Trophoblast cell (in vitro differentiated cells and primary cell): ENCODE results near the gene MGMT.
A peak's percentile ranks its signal among the peaks of the same experiment; 100 is the strongest.

Experiments used
- DNase-seq, 2 donors: peaks; one replicate each; pipeline ENCODE4 v3.0.0-alpha.2; 2016
- H2AFZ ChIP-seq: 2 replicates; pipeline ENCODE4 v1.6.1; 2013; ENCODE audit warnings: low read length, moderate library complexity, mild to moderate bottlenecking; ENCODE audit not compliant: insufficient read depth, poor library complexity
- H2AK5ac ChIP-seq: 2 replicates; pipeline ENCODE4 v1.6.1; 2013; ENCODE audit warnings: mild to moderate bottlenecking, low read length
- H2BK120ac ChIP-seq: 2 replicates; pipeline ENCODE4 v1.6.1; 2013; ENCODE audit warnings: low read length, mild to moderate bottlenecking, moderate library complexity; ENCODE audit not compliant: insufficient read depth, poor library complexity
- H2BK12ac ChIP-seq: 2 replicates; pipeline ENCODE4 v1.6.1; 2013; ENCODE audit warnings: mild to moderate bottlenecking, low read length, moderate library complexity
- H2BK5ac ChIP-seq: 2 replicates; pipeline ENCODE4 v1.6.1; 2013; ENCODE audit warnings: low read length, low read depth, moderate library complexity, mild to moderate bottlenecking; ENCODE audit not compliant: poor library complexity
- H3K14ac ChIP-seq: 2 replicates; pipeline ENCODE4 v1.6.1; 2013; ENCODE audit warnings: mild to moderate bottlenecking, low read length
- H3K18ac ChIP-seq: 2 replicates; pipeline ENCODE4 v1.6.1; 2013; ENCODE audit warnings: mild to moderate bottlenecking, low read length
- H3K23ac ChIP-seq: 2 replicates; pipeline ENCODE4 v1.6.1; 2013; ENCODE audit warnings: low read length
- H3K27ac ChIP-seq: 2 replicates; pipeline ENCODE4 v1.5.1; 2013; ENCODE audit warnings: low read depth, mild to moderate bottlenecking, inconsistent platforms, low read length, moderate library complexity
- H3K27me3 ChIP-seq: 2 replicates; pipeline ENCODE4 v1.6.1; 2013; ENCODE audit warnings: inconsistent platforms, mild to moderate bottlenecking, low read length, moderate library complexity; ENCODE audit not compliant: insufficient read depth
- H3K36me3 ChIP-seq, 2 experiments: 1 replicate in 1 of 2; 2 replicates in 1 of 2; pipeline ENCODE4 v1.6.1; 2013; ENCODE audit warnings: low read length in 2 of 2, mild to moderate bottlenecking in 2 of 2, moderate library complexity in 1 of 2; ENCODE audit not compliant: insufficient read depth in 2 of 2, control insufficient read depth in 1 of 2
- H3K4ac ChIP-seq: 2 replicates; pipeline ENCODE4 v1.6.1; 2013; ENCODE audit warnings: low read depth, mild to moderate bottlenecking, low read length, moderate library complexity
- H3K4me1 ChIP-seq, 2 experiments: 1 replicate in 1 of 2; 2 replicates in 1 of 2; pipeline ENCODE4 v1.6.1; 2013; ENCODE audit warnings: low read length in 2 of 2, mild to moderate bottlenecking in 2 of 2, moderate library complexity in 1 of 2; ENCODE audit not compliant: insufficient read depth in 2 of 2, control insufficient read depth in 1 of 2
- H3K4me2 ChIP-seq: 2 replicates; pipeline ENCODE4 v1.6.1; 2013; ENCODE audit warnings: inconsistent platforms, mild to moderate bottlenecking, low read length, moderate library complexity
- H3K4me3 ChIP-seq: 2 replicates; pipeline ENCODE4 v1.5.1; 2013; ENCODE audit warnings: mild to moderate bottlenecking, low read depth, low read length, inconsistent platforms
- H3K79me1 ChIP-seq: one replicate; pipeline ENCODE4 v1.6.1; 2013; ENCODE audit warnings: low read length
- H3K79me2 ChIP-seq: 2 replicates; pipeline ENCODE4 v1.6.1; 2013; ENCODE audit warnings: low read length, mild to moderate bottlenecking; ENCODE audit not compliant: control insufficient read depth, insufficient read depth, poor library complexity
- H3K9ac ChIP-seq: 2 replicates; pipeline ENCODE4 v1.6.1; 2013; ENCODE audit warnings: mild to moderate bottlenecking, low read length
- H3K9me3 ChIP-seq: 2 replicates; pipeline ENCODE4 v1.6.1; 2013; ENCODE audit warnings: low read depth, mild to moderate bottlenecking, control low read depth, inconsistent platforms, low read length; ENCODE audit not compliant: insufficient read depth
- H4K12ac ChIP-seq: 2 replicates; pipeline ENCODE4 v1.6.1; 2013; ENCODE audit warnings: low read depth, mild to moderate bottlenecking, low read length, moderate library complexity
- H4K8ac ChIP-seq: 2 replicates; pipeline ENCODE4 v1.6.1; 2013; ENCODE audit warnings: low read depth, mild to moderate bottlenecking, low read length, moderate library complexity
- H4K91ac ChIP-seq: one replicate; pipeline ENCODE4 v1.6.1; 2013; ENCODE audit warnings: low read depth, mild to moderate bottlenecking, low read length, moderate library complexity
- WGBS: extraction: QIAGEN DNeasy Blood & Tissue Kit; methylation state at CpG from one replicate; pipeline ENCODE4 v1.1.7; 2013; ENCODE audit warnings: missing lambda C conversion rate; ENCODE audit not compliant: insufficient read length, insufficient coverage; ENCODE audit errors: extremely low coverage; 5-methylcytosine and 5-hydroxymethylcytosine counted together

The MGMT gene

DNA sequence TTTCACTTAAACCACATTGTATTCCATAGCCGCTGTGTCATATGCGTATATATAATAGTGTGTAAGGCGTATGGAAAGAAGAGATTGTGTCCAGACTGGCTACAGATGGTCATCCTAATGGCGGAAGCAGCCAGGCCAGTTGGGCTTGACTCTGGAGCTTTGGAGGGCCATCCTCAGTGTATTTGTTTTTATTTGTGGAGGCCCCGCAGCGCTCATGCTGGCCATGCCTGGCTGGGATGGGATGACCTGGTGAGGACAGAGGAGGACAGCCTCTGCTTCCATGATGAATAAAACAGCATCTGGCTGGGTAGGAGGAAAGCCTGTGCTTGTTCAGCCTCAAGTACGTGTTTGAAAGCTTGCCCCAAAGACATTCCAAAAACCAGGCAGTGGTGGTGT, 276.7 kb downstream of the MGMT start:
- no peak for DNase-seq
- Histone ChIP-seq H4K91ac (no peak overlapping the region), H3K18ac (no peak overlapping the region), H2BK12ac (no peak overlapping the region), H3K79me2 (no peaks in the 10 kb centered on the region), H3K4me1 (no peaks in the 10 kb centered on the region), H2BK5ac (no peak overlapping the region), H3K9me3 (peaks cover 8% of the 10 kb centered on the region), H3K27me3 (no peaks in the 10 kb centered on the region), H4K8ac (no peak overlapping the region), H3K14ac (no peak overlapping the region), H3K36me3 (no peaks in the 10 kb centered on the region), H4K12ac (no peak overlapping the region), H3K9ac (no peak overlapping the region), H3K23ac (no peak overlapping the region), H3K27ac (no peak overlapping the region), H3K4ac (no peak overlapping the region), H3K79me1 (no peaks in the 10 kb centered on the region), H3K4me2 (no peak overlapping the region), H2BK120ac (no peak overlapping the region), H3K4me3 (no peak overlapping the region), H2AFZ (no peak overlapping the region), H2AK5ac (no peak overlapping the region)
- WGBS = no CpG with 5 or more reads among the region's 7 CpGs

DNA sequence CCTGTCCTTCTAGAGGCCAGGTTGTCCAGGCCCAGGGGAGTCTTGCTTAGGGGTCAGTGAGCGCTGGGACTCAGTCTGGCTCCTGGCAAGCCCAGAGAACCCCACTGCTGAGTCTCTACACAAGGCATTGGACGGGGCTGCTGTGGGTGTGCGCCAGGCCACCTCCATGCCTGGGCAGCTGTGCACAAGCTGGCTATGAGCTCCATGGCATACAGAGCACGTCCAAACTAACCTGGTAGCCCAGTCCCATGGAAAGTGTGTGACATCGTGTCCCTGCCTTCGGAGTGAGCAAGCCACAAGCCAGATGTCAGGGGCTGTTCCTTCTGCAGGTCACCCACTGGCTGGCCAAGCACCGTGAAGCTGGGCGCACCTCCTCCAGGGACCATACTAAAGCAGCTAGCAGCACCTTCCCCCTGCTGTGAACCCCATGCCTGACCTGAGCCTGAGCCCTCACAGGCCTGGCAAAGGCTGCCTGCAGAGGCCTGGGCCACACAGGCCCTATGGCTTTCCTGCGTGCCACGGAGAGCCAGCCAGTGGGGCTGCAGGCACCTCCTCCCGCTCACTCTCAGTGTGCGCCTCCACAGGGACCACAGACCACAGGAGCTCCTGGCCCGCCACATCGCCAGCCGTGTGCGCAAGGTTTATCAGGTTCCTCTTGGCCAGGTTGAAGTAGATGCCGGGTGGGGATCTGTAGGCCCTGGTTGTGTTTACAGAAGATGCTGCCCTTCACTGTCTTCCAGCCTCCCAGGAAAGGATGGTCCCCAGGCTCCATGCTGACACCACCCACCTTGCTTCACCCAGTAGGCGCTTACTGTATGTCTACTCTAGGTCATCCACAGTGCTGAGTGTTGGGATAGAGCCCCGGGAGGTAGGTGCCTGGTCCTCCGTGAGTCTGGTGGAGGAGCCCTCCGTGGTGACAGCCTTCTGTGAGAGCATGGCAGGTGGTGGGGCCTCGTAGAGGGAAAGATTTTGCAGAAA, 277.4 kb downstream of the MGMT start:
- Histone ChIP-seq H4K12ac (no peak overlapping the region), H2AFZ (no peak overlapping the region), H3K14ac (no peak overlapping the region), H3K36me3 (no peaks in the 10 kb centered on the region), H3K4me2 (no peak overlapping the region), H3K27ac (no peak overlapping the region), H3K79me2 (no peaks in the 10 kb centered on the region), H3K4me3 (peak overlapping the region; percentile 45), H3K79me1 (no peaks in the 10 kb centered on the region), H3K9me3 (peaks cover 7% of the 10 kb centered on the region), H2BK5ac (no peak overlapping the region), H3K27me3 (no peaks in the 10 kb centered on the region), H3K9ac (no peak overlapping the region), H3K4ac (no peak overlapping the region), H2BK12ac (no peak overlapping the region), H2BK120ac (no peak overlapping the region), H3K18ac (no peak overlapping the region), H3K4me1 (no peaks in the 10 kb centered on the region), H4K91ac (no peak overlapping the region), H2AK5ac (no peak overlapping the region), H4K8ac (no peak overlapping the region), H3K23ac (no peak overlapping the region)
- DNase-seq = no peak
- no CpG with 5 or more reads among the region's 22 CpGs for WGBS

DNA sequence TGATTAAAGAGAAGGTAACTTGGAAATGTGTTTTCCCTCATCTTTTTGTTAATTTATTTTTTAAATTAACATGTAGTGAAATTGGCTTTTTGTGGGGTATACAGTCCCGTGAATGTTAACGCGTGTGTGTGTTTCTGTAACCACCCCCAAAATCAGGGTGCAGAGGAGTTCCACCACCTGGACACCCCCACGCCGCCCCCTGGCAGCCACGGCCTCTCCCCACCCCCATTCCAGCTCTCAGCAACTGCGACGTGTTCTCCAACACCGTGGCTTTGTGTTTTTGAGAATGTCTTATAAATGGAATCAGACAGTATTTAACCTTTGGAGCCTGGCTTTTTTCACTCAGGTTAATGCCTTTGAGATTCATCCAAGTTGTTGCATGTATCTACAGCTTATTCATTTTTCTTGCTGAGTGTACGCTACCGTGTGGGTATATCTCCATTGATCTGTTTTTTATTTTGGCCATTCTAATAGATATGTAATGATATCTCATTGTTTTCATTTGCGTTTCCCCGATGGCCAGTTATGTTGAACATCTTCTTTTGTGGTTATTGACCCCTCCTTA, 278.2 kb downstream of the MGMT start:
- DNase-seq = no peak
- Histone ChIP-seq H4K91ac (no peak overlapping the region), H3K23ac (no peak overlapping the region), H2BK12ac (no peak overlapping the region), H4K12ac (no peak overlapping the region), H3K18ac (no peak overlapping the region), H3K4me1 (no peaks in the 10 kb centered on the region), H2AFZ (no peak overlapping the region), H3K9ac (no peak overlapping the region), H3K36me3 (no peaks in the 10 kb centered on the region), H3K4me3 (no peak overlapping the region), H3K4me2 (no peak overlapping the region), H3K14ac (no peak overlapping the region), H2BK5ac (no peak overlapping the region), H2AK5ac (no peak overlapping the region), H4K8ac (no peak overlapping the region), H3K79me2 (no peaks in the 10 kb centered on the region), H3K27ac (no peak overlapping the region), H3K27me3 (no peaks in the 10 kb centered on the region), H3K4ac (no peak overlapping the region), H2BK120ac (no peak overlapping the region), H3K79me1 (no peaks in the 10 kb centered on the region), H3K9me3 (peaks cover 7% of the 10 kb centered on the region)
- WGBS = no CpG with 5 or more reads among the region's 13 CpGs

DNA sequence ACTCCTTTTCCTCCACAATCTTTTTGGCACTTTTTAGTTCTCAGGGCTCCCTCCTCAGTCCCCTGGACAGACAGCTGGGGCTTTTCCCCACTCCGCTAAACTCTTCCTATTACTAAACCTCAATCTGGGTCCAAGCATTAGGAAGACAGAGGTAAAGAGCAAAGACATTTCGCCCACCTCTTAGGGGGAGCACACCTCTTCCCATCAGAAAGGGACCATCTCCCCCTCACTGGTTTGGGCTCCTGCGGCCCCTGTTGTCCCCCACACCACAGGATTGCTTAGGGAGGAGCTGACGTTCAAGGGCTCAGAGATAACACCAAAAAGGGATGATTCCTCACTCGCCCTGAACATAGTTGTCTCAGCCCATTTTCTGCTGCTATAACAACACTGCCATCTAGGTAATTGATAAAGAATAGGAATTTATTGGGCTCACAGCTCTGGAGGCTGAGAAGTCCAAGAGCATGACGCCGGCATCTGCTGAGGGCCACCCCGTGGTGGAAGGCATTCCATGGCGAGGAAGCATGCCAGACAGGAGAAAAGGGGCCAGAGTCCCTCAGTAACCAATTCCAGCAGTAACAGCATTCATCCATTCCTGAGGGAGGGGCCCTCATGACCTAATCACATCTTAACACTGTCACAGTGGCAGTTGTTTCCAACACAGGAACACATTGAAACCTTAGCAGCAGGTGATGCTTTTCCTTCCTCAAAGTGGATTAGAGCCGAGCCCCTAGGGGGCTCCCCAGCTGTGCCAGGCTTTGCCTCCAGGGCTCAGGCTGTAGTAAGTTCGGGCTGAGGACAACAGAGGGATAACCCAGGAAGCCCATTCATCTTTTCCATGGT, 287.4 kb downstream of the MGMT start:
- no peak overlapping the region for H3K4ac ChIP-seq
- H3K4me3 ChIP-seq = no peak overlapping the region
- H3K9ac ChIP-seq = no peak overlapping the region
- H2AK5ac ChIP-seq = no peak overlapping the region
- no peak overlapping the region for H2BK5ac ChIP-seq
- H3K14ac ChIP-seq = no peak overlapping the region
- WGBS = no CpG with 5 or more reads among the region's 11 CpGs
- no peak overlapping the region for H4K91ac ChIP-seq
- no peak overlapping the region for H3K27ac ChIP-seq
- no peaks in the 10 kb centered on the region for H3K36me3 ChIP-seq
- DNase-seq = no peak
- peaks cover 8% of the 10 kb centered on the region for H3K9me3 ChIP-seq
- no peaks in the 10 kb centered on the region for H3K4me1 ChIP-seq
- H4K12ac ChIP-seq = no peak overlapping the region
- H3K79me1 ChIP-seq = no peaks in the 10 kb centered on the region
- H3K4me2 ChIP-seq = no peak overlapping the region
- H3K27me3 ChIP-seq = no peaks in the 10 kb centered on the region
- H2AFZ ChIP-seq = no peak overlapping the region
- no peak overlapping the region for H2BK12ac ChIP-seq
- no peak overlapping the region for H2BK120ac ChIP-seq
- H3K23ac ChIP-seq = no peak overlapping the region
- H3K18ac ChIP-seq = no peak overlapping the region
- H3K79me2 ChIP-seq = no peaks in the 10 kb centered on the region
- no peak overlapping the region for H4K8ac ChIP-seq
